Large intestine (tissue), 3 donors: ENCODE data around the gene PHEX. TPM values are rescaled to one million over a fixed set of nuclear protein-coding genes. Genes with fewer than 3 reads are reported as not detected.

Experiments used
- DNase-seq, 2 donors: peaks; one replicate each; pipeline versions ENCODE4 v3.0.0 to v3.0.0-alpha.2; 2013
- H3K27ac ChIP-seq: one replicate; pipeline ENCODE4 v1.5.1; 2013; ENCODE audit warnings: low read length
- H3K27me3 ChIP-seq: 2 replicates; pipeline ENCODE4 v1.6.1; 2013; ENCODE audit warnings: low read length; ENCODE audit not compliant: control insufficient read depth, insufficient read depth
- H3K36me3 ChIP-seq: 2 replicates; pipeline ENCODE4 v1.6.1; 2013; ENCODE audit warnings: low read length; ENCODE audit not compliant: control insufficient read depth, insufficient read depth
- H3K4me1 ChIP-seq: one replicate; pipeline ENCODE4 v1.6.1; 2013; ENCODE audit warnings: low read length; ENCODE audit not compliant: control insufficient read depth, insufficient read depth
- H3K4me3 ChIP-seq: one replicate; pipeline ENCODE4 v1.5.1; 2013; ENCODE audit warnings: low read length
- H3K9me3 ChIP-seq: one replicate; pipeline ENCODE4 v1.6.1; 2013; ENCODE audit warnings: mild to moderate bottlenecking, low read depth, low read length, moderate library complexity; ENCODE audit not compliant: control insufficient read depth
- WGBS: methylation state at CpG from one replicate; pipeline ENCODE4 v1.1.5; 2013; ENCODE audit warnings: low lambda C conversion rate; ENCODE audit not compliant: insufficient coverage; 5-methylcytosine and 5-hydroxymethylcytosine counted together
- polyA plus RNA-seq: library from polyadenylated mRNA; unstranded; fragments of 120-200 nt; gene quantifications from one replicate; pipeline ENCODE4 v1.2.1, GENCODE V29; 2013

The PHEX gene
- polyA plus RNA-seq, 1 donor: 0.55 TPM

GRCh38 chrX:22012931-22013330 lies 19.2 kb upstream of the PHEX start:
- Histone ChIP-seq H3K27ac (no peak overlapping the region), H3K9me3 (no peaks in the 10 kb centered on the region), H3K4me1 (peaks cover 4% of the 10 kb centered on the region), H3K36me3 (no peaks in the 10 kb centered on the region), H3K27me3 (no peaks in the 10 kb centered on the region), H3K4me3 (no peak overlapping the region)
- no CpG with 5 or more reads among the region's 7 CpGs for WGBS
- no peak for DNase-seq

- Histone ChIP-seq H3K36me3 (no peaks in the 10 kb centered on the region), H3K9me3 (no peaks in the 10 kb centered on the region), H3K27me3 (no peaks in the 10 kb centered on the region), H3K27ac (no peak overlapping the region), H3K4me3 (no peak overlapping the region), H3K4me1 (peaks cover 4% of the 10 kb centered on the region)
- WGBS: no CpG with 5 or more reads among the region's 9 CpGs
- peak; percentile 38 to 73 for DNase-seq
These were observed 16.9 kb upstream of the PHEX start for GRCh38 chrX:22015139-22015750.

- DNase-seq: no peak
- no peak overlapping the region for H3K4me3 ChIP-seq
- no CpG with 5 or more reads among the region's 10 CpGs for WGBS
- H3K36me3 ChIP-seq: no peaks in the 10 kb centered on the region
- H3K27me3 ChIP-seq: no peaks in the 10 kb centered on the region
- no peaks in the 10 kb centered on the region for H3K9me3 ChIP-seq
- H3K27ac ChIP-seq: no peak overlapping the region
- peaks cover 3% of the 10 kb centered on the region for H3K4me1 ChIP-seq
These were observed 10.3 kb upstream of the PHEX start for GRCh38 chrX:22021751-22022324.

GRCh38 chrX:22024577-22024976 lies 7.5 kb upstream of the PHEX start:
- Histone ChIP-seq H3K9me3 (no peaks in the 10 kb centered on the region), H3K27ac (no peak overlapping the region)

GRCh38 chrX:22025751-22026150 lies 6.4 kb upstream of the PHEX start:
- peak; percentile 38 to 72 for DNase-seq
- H3K27ac ChIP-seq: peak overlapping the region; percentile 4
- H3K4me1 ChIP-seq: peaks cover 6% of the 10 kb centered on the region
- H3K27me3 ChIP-seq: no peaks in the 10 kb centered on the region
- no CpG with 5 or more reads among the region's 7 CpGs for WGBS
- no peaks in the 10 kb centered on the region for H3K9me3 ChIP-seq
- H3K4me3 ChIP-seq: no peak overlapping the region
- no peaks in the 10 kb centered on the region for H3K36me3 ChIP-seq

More at GRCh38 chrX:22024577-22024976, 7.5 kb upstream of the PHEX start:
- Histone ChIP-seq H3K36me3 (no peaks in the 10 kb centered on the region), H3K27me3 (no peaks in the 10 kb centered on the region), H3K4me1 (peaks cover 6% of the 10 kb centered on the region), H3K4me3 (no peak overlapping the region)
- WGBS: no CpG with 5 or more reads among the region's 2 CpGs
- no peak for DNase-seq

- Histone ChIP-seq H3K27me3 (no peaks in the 10 kb centered on the region), H3K36me3 (no peaks in the 10 kb centered on the region), H3K27ac (no peak overlapping the region), H3K4me1 (peaks cover 6% of the 10 kb centered on the region), H3K9me3 (no peaks in the 10 kb centered on the region), H3K4me3 (no peak overlapping the region)
- no CpG with 5 or more reads among the region's 4 CpGs for WGBS
- no peak for DNase-seq
These were observed 5.4 kb upstream of the PHEX start for GRCh38 chrX:22026731-22027130.

GRCh38 chrX:22032506-22032905 lies 381 bp downstream of the PHEX start:
- no peaks in the 10 kb centered on the region for H3K36me3 ChIP-seq
- no peaks in the 10 kb centered on the region for H3K27me3 ChIP-seq
- no peak overlapping the region for H3K4me3 ChIP-seq
- DNase-seq: no peak
- no peak overlapping the region for H3K27ac ChIP-seq
- no peaks in the 10 kb centered on the region for H3K9me3 ChIP-seq
- H3K4me1 ChIP-seq: no peaks in the 10 kb centered on the region
- no CpG with 5 or more reads among the region's 6 CpGs for WGBS

- no peak overlapping the region for H3K4me3 ChIP-seq
- no peak for DNase-seq
- WGBS: no CpG with 5 or more reads among the region's 5 CpGs
- H3K36me3 ChIP-seq: no peaks in the 10 kb centered on the region
- H3K9me3 ChIP-seq: no peaks in the 10 kb centered on the region
- H3K4me1 ChIP-seq: no peaks in the 10 kb centered on the region
- H3K27ac ChIP-seq: no peak overlapping the region
- H3K27me3 ChIP-seq: no peaks in the 10 kb centered on the region
These were observed 1.7 kb downstream of the PHEX start for GRCh38 chrX:22033818-22034217.

- no CpG with 5 or more reads among the region's 1 CpG for WGBS
These were observed 3.1 kb downstream of the PHEX start for GRCh38 chrX:22035236-22035635.

GRCh38 chrX:22037225-22037624 lies 5.1 kb downstream of the PHEX start:
- H3K9me3 ChIP-seq: no peaks in the 10 kb centered on the region
- DNase-seq: no peak
- H3K27ac ChIP-seq: no peak overlapping the region
- no peak overlapping the region for H3K4me3 ChIP-seq
- no peaks in the 10 kb centered on the region for H3K4me1 ChIP-seq
- WGBS: no CpG with 5 or more reads among the region's 2 CpGs
- H3K27me3 ChIP-seq: no peaks in the 10 kb centered on the region
- no peaks in the 10 kb centered on the region for H3K36me3 ChIP-seq

More at GRCh38 chrX:22035236-22035635, 3.1 kb downstream of the PHEX start:
- H3K4me1 ChIP-seq: no peaks in the 10 kb centered on the region
- H3K27ac ChIP-seq: no peak overlapping the region
- no peak overlapping the region for H3K4me3 ChIP-seq
- H3K36me3 ChIP-seq: no peaks in the 10 kb centered on the region
- DNase-seq: no peak
- no peaks in the 10 kb centered on the region for H3K27me3 ChIP-seq
- H3K9me3 ChIP-seq: no peaks in the 10 kb centered on the region
